HL-60 (cell line): Measurements from ENCODE around the gene ZNF275.
"Not testable (repeated sequence)": the region's sequence is repeated elsewhere in the genome, so short reads cannot be mapped to it uniquely, and the experiment has no call there.

ENCODE experiments used
- DNase-seq, 2 experiments: peaks; one replicate each; pipeline ENCODE4 v3.0.0-alpha.2; 2010 to 2020; ENCODE audit warnings: low read depth in 1 of 2, low spot score in 1 of 2
- H3K27ac ChIP-seq: fragments of 250-450 bp; sonication (Bioruptor Pico); replicated peaks from 2 replicates; pipeline ENCODE4 v1.5.1; 2020; ENCODE audit warnings: mild to moderate bottlenecking, moderate library complexity
- H3K27me3 ChIP-seq: fragments of 250-450 bp; sonication (Bioruptor Pico); 2 replicates; pipeline ENCODE4 v1.5.1; 2021; ENCODE audit warnings: mild to moderate bottlenecking, moderate library complexity; ENCODE audit not compliant: insufficient read depth, poor library complexity, severe bottlenecking
- H3K4me3 ChIP-seq: replicated peaks from 2 replicates; pipeline ENCODE4 v1.5.1; 2011; ENCODE audit warnings: mild to moderate bottlenecking, control low read depth, low read length; ENCODE audit not compliant: insufficient read depth
- CTCF ChIP-seq: IDR thresholded peaks from one replicate; pipeline ENCODE4 v1.5.1; 2011; ENCODE audit warnings: low read length, control low read depth, inconsistent platforms; ENCODE audit not compliant: insufficient read depth
- GABPA ChIP-seq: IDR thresholded peaks from 2 replicates; pipeline ENCODE4 v1.6.1; 2012; ENCODE audit warnings: low read depth
- POLR2AphosphoS5 ChIP-seq: IDR thresholded peaks from 2 replicates; pipeline ENCODE4 v1.6.1; 2012; ENCODE audit warnings: low read depth
- REST ChIP-seq: IDR thresholded peaks from 2 replicates; pipeline ENCODE4 v1.6.1; 2012; ENCODE audit warnings: low read depth; ENCODE audit not compliant: insufficient replicate concordance
- SPI1 ChIP-seq: IDR thresholded peaks from 2 replicates; pipeline ENCODE4 v1.6.1; 2012; ENCODE audit warnings: low read depth, mild to moderate bottlenecking, borderline replicate concordance

ZNF275 gene

DNA sequence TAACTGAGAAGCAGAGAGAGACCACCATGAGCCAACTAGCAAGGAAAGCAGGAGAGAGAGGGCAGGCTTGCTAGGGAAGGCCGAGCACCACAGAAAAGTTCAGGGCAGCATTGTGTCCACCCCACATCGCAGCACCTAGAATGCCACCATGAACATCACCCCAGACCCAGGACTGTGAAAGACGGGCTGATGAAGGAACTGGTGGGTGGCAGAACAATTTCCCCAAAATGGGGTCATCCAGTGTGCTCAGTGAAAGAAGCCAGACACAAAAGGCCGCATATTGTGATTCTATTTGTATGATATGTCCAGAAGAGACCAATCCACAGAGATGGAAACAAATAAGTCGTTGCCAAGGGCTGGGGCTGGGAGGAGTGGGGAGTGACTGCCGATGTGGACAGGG lies 50.4 kb downstream of the ZNF275 start:
- TF ChIP-seq GABPA = no peak
- no peak for TF ChIP-seq REST
- TF ChIP-seq POLR2AphosphoS5 = no peak
- TF ChIP-seq CTCF = no peak
- TF ChIP-seq SPI1 = no peak
- Histone ChIP-seq H3K27ac (no peak overlapping the region), H3K4me3 (no peak overlapping the region), H3K27me3 (no peaks in the 10 kb centered on the region)
- DNase-seq = no peak

DNA sequence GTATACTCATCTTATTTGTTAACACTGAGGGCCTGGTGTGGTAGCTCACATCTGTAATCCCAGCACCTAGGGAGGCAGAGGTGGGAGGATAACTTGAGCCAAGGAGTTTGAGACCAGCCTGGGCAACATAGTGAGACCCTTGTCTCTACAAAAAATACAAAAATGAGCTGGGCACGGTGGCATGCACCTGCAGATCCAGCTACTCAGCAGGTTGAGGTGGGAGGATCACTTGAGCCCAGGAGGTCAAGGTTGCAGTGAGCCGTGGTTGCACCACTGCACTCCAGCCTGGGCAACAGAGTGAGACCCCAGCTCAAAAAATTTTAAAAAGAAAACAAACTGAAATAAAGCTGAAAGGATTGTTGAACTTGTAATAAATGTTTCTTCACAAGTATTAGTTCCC lies 51.0 kb downstream of the ZNF275 start:
- DNase-seq, H3K27me3 ChIP-seq, H3K4me3 ChIP-seq, H3K27ac ChIP-seq: not testable (repeated sequence)

DNA sequence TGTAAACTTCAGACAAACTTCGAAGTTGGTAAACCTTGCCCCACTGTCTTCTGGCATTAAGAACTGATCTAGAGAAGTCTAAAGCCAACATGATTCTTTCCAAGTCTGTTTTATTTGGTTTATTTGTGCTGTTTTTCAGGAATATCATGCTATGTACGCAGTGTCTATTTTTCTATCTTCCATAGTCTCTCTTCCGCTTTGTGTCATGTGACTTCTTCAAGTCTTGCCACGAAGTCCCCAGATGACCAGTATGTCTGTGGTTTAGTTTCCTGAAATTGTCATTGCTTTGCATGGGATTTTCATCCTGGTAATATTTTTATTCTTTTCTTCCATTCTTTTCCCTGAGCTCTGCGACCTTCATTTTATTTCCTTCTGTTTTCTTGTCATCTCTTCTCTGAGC lies 52.1 kb downstream of the ZNF275 start:
- no peaks in the 10 kb centered on the region for H3K27me3 ChIP-seq
- DNase-seq = no peak
- TF ChIP-seq POLR2AphosphoS5 (no peak), CTCF (no peak), REST (no peak)
- no peak overlapping the region for H3K27ac ChIP-seq
- no peak overlapping the region for H3K4me3 ChIP-seq

DNA sequence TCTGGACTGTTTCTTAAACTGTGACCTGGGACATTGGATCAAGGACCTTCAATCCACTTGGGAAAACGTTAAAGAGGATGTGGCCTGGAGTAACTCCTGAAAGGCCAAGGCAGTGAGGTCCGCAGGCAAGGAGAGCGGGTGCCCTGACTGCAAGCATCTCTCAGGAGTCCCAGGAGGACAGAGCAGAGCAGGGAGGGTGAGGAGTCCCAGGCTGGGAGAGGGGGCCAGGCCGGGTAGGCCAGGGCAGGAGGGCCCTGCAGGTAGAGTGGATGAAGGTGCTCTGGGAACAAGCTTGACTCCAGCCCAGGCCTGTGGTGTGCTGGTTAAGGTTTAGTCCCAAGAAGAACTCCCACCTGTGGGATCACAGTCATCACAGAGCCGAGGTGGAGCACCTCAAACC lies 53.4 kb downstream of the ZNF275 start:
- no peak for DNase-seq
- no peak overlapping the region for H3K4me3 ChIP-seq
- TF ChIP-seq REST (no peak), SPI1 (no peak), POLR2AphosphoS5 (no peak), GABPA (no peak), CTCF (no peak)
- H3K27me3 ChIP-seq = no peaks in the 10 kb centered on the region
- H3K27ac ChIP-seq = no peak overlapping the region
